ENCODE results near the gene MDM4. TPM values are rescaled to one million over a fixed set of nuclear protein-coding genes. Genes with fewer than 3 reads are reported as not detected.

Gene MDM4
- total RNA-seq, 1 experiment from 2014 or later, result 49.6 TPM

DNA sequence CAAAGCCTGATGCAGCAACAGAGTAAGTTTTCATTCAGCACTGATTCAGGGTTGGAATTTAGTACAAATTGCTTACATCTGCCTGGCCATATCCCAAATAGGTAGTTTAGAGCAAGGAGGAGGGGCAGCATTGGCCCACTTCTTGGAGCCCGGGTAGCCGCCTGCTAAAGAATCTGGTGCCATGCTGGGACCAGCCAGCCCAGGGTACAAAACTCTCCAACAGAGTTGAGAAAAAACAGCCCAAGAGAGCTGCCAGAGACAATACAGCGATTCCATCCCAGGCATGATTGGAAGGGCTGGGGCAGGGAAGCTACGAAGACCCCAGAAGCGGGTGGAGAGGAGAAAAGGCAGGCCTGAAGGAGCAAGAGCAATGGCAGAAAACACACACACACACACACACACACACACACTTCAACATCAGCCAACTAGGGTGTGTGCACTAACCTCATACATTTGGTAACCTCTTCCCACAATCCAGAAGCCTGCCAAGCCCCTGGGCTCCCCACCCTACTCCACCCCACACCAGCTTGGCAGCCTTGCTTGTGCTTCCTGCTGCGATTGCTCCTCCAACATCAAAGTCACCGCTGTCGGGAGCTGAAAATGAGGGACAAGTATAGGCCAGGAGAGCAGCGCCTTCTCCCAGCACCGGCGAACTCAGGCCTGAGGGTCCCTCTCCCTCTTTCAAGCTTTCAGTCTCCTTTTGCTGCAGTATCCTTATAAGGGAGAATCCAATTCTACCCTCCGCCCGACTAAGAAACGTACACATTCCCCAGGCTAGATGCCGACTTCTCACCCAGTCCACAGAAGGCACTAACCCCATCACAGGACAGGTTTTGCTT is 22.8 kb upstream of the MDM4 start:
- H3K4me1 ChIP-seq (ENCODE audit: insufficient read depth, low read length), result peaks cover 12% of the 10 kb centered on the region; the same call in 1 of the 2 replicates
- H4K8ac ChIP-seq (replicated peaks; ENCODE audit: insufficient read length, low read depth, low read length), result no peak overlapping the region
- H3K23me2 ChIP-seq (ENCODE audit: insufficient read length, low read depth, low read length, poor library complexity, severe bottlenecking), result peaks cover 16% of the 10 kb centered on the region
- H4K5ac ChIP-seq (ENCODE audit: insufficient read length, low read depth, low read length), result no peak overlapping the region
- no peak overlapping the region for H2BK120ac ChIP-seq (ENCODE audit: low read depth, low read length, poor library complexity, severe bottlenecking)
- H3K79me1 ChIP-seq (ENCODE audit: insufficient read depth, low read depth, low read length, poor library complexity, severe bottlenecking), result no peaks in the 10 kb centered on the region
- peak overlapping the region; percentile 74 to 88 for H3K4me3 Mint-ChIP-seq
- no peaks in the 10 kb centered on the region for H3K27me3 ChIP-seq (ENCODE audit: insufficient read depth, low read length)
- TF ChIP-seq, protein P1, sequence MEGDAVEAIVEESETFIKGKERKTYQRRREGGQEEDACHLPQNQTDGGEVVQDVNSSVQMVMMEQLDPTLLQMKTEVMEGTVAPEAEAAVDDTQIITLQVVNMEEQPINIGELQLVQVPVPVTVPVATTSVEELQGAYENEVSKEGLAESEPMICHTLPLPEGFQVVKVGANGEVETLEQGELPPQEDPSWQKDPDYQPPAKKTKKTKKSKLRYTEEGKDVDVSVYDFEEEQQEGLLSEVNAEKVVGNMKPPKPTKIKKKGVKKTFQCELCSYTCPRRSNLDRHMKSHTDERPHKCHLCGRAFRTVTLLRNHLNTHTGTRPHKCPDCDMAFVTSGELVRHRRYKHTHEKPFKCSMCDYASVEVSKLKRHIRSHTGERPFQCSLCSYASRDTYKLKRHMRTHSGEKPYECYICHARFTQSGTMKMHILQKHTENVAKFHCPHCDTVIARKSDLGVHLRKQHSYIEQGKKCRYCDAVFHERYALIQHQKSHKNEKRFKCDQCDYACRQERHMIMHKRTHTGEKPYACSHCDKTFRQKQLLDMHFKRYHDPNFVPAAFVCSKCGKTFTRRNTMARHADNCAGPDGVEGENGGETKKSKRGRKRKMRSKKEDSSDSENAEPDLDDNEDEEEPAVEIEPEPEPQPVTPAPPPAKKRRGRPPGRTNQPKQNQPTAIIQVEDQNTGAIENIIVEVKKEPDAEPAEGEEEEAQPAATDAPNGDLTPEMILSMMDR (conservative IDR thresholded peaks at IDR 0.05), result no peak
- no peak overlapping the region for H3K14ac ChIP-seq (ENCODE audit: insufficient read depth, low read length)
- H3K27me3 Mint-ChIP-seq (ENCODE audit: low read depth), result peaks cover 20% of the 10 kb centered on the region
- no peaks in the 10 kb centered on the region for H3K36me3 Mint-ChIP-seq (ENCODE audit: insufficient read depth in 1 of 3, low read depth in 3 of 3)
- H3K4me2 ChIP-seq (ENCODE audit: insufficient read depth, insufficient read length, low read length), result peak overlapping the region; percentile 78
- no peak overlapping the region for H3K56ac ChIP-seq (ENCODE audit: insufficient read length, low read depth, low read length)
- peak overlapping the region in 2 of 3 experiments; percentile 37 to 62; a peak in 2 of 7 replicates for H3K27ac Mint-ChIP-seq
- H4K20me1 ChIP-seq (ENCODE audit: control insufficient read depth, insufficient read depth, insufficient read length), result no peaks in the 10 kb centered on the region
- no peak overlapping the region for H2AFZ ChIP-seq (ENCODE audit: low read length)
- H2BK5ac ChIP-seq (ENCODE audit: insufficient read length, low read length), result no peak overlapping the region
- no peak overlapping the region for H3K27ac ChIP-seq (ENCODE audit: insufficient read length, low read depth, low read length)
- WGBS (ENCODE audit: extremely low coverage, insufficient read length, low lambda C conversion rate), result no CpG with 5 or more reads among the region's 15 CpGs
- H2BK20ac ChIP-seq (ENCODE audit: low read depth, low read length, poor library complexity, severe bottlenecking), result no peak overlapping the region
- H2BK15ac ChIP-seq (ENCODE audit: low read depth, low read length), result no peak overlapping the region
- H2AK5ac ChIP-seq (ENCODE audit: insufficient read length, low read length), result no peak overlapping the region
- DNase-seq, result no peak
- no peaks in the 10 kb centered on the region for H3K9me3 Mint-ChIP-seq
- H3K4ac ChIP-seq (ENCODE audit: low read depth, low read length), result no peak overlapping the region
- no peaks in the 10 kb centered on the region for H3K79me2 ChIP-seq (ENCODE audit: insufficient read depth, low read length)
- H3T11ph ChIP-seq (ENCODE audit: low read length), result no peak overlapping the region
- no peak overlapping the region for H3K18ac ChIP-seq (ENCODE audit: insufficient read length, low read depth, low read length)
- no peak overlapping the region for H3K23ac ChIP-seq (ENCODE audit: insufficient read length, low read depth, low read length)
- peaks cover 28 to 32% of the 10 kb centered on the region in 2 experiments for H3K4me1 Mint-ChIP-seq
- H3K9ac ChIP-seq (ENCODE audit: extremely low read depth, insufficient read length, low read length), result peak overlapping the region; percentile 76
- no peak overlapping the region for H4K91ac ChIP-seq (ENCODE audit: insufficient read length, low read depth, low read length)
- no peak overlapping the region for H2BK12ac ChIP-seq (ENCODE audit: insufficient read length, low read depth, low read length)
- H3K9me3 ChIP-seq (ENCODE audit: control insufficient read depth, low read depth, low read length), result no peaks in the 10 kb centered on the region

Data from H9 (cell line).